NCI-H226 (cell line): ENCODE data around the gene DNAH5.
A peak's percentile ranks its signal among the peaks of the same experiment; 100 is the strongest.

Experiments used
- DNase-seq: peaks from one replicate; pipeline ENCODE4 v3.0.0-alpha.2; 2015

The DNAH5 gene

DNA sequence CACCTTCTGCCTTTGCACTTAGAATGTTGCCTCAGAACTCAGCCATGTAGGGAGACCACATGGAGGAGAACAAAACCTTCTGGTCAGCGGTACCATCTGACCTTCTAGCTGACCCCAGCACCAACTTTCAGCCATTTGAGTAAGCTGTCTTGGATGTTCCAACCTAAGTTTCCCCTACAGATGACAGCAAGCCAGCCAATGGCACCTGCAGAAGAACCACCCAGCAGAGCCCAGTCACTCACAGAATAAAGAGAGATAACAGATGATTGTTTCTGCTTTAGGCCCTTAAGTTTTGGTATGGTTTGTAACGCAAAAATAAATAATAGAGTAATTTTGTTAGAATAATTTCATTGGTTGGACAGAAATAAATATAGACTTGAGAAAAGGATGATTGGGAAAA lies 10.4 kb downstream of the DNAH5 start:
- no peak for DNase-seq

DNA sequence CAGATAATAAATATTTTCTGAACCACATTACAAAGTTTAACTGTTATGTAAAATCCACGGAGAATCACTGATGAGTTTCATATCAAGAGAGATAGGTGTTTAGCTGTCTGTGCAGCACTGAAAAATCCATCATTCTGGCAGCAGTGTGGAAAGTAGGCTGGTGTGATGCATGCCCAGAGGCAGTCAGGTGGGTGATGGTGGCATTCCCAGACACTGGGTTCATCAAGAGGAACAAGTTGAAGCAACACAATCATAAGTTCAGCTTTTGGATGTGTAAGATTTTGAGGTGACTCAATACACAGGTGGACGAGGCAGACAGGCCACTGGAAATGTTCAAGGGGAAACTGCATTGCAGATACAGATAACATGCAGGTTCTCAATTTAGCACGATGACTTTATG lies 11.9 kb downstream of the DNAH5 start:
- no peak for DNase-seq

DNA sequence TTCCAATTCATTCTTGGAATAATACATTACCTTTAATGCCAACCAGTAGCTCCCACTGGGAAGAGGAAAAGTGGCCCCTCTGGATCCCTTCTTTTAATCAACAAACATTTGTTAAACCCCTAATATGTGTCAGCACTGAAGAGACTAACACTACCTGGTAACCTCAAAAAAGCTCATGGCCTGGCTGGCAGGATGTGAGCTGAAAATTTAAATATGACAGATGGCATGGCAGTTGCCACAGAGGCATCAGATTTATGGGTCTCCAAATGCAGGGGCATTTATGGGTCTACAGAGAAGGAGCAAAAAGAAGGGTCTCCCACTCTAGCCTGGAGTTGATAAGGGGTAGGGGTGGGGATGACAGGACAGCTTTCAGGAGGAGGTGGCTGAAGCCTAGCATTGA lies 12.5 kb downstream of the DNAH5 start:
- no peak for DNase-seq

DNA sequence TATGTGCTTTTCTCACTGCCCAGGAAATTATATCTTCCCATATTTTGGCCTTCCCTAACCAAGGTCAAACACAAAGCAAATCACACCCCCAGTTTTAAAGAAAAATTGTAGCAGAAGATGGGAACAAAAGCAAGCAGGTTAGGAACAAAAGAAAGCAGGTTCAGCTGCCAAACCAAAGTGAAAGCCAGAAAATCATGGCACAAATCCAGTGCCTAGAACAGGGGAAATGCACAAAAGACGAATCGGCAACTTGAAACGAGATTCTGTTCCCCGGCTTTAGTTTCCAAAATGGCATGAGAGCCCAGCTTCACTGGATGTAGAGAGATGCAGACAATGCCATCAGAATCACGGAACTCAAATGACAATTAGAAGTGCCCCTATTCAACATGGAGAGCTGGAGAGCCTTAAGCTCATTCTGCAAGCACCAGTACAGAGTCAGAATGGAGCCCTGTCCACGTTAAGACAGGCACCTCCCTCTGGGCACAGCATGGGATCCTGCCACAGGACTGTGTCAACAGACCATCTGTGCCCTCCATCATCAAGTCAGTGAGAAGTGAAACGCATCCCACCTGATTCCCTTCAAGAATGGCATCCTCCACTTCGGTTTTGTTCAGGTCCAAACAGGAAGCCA lies 13.8 kb downstream of the DNAH5 start:
- no peak for DNase-seq

DNA sequence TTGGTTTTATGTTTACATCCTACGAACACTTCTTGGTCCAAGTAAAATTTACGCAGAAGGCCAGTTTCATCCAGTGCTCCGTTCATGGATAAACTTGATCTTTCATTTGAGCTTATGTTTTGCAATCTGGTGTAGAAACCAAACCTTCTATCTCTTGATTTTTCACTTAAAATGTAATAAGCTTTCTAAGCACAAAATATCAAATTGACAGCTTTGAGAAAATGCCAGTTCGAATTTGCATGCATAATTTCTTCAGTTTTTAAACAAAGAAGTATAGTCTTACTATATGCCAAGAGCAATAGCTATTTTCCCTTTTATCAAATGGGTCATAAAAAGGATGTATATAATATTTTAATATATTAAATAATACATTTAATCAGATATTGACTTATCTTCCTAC lies 17.8 kb downstream of the DNAH5 start:
- no peak for DNase-seq

DNA sequence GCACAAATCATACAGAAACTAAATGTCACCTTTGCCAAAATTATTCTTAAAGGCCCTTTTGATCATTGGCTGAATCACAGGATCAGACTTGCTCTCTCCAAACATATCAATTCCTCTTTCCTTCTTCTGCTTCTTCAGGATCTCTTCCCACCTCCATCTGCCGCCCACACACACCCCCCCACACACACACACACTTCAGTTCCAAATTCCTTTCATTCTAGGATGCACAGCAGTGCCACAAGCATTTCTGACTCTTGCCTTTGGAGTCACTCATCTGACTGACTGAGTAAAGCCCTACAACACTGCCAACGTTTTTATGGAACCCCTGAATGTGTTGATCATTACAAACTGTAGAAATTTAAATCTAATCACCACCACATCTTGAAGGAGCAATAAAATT lies 22.9 kb downstream of the DNAH5 start:
- no peak for DNase-seq

DNA sequence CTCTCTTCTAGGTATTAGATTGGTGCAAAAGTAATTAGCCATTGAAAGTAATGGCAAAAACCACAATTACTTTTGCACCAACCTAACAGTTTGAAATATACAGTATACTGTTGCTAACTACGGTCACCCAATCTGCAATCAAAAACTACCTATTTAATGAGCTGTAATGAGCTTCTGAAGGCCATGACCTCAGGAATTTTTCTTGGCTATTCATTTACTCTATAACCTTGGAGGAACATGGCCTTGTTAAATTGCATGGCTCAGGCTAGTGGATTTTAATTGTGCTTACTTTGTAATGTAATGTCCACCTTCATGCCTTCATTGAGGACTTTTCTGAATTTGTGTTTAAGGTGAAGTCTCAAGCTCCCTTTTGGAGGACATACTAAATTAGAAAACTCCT lies 24.7 kb downstream of the DNAH5 start:
- no peak for DNase-seq

DNA sequence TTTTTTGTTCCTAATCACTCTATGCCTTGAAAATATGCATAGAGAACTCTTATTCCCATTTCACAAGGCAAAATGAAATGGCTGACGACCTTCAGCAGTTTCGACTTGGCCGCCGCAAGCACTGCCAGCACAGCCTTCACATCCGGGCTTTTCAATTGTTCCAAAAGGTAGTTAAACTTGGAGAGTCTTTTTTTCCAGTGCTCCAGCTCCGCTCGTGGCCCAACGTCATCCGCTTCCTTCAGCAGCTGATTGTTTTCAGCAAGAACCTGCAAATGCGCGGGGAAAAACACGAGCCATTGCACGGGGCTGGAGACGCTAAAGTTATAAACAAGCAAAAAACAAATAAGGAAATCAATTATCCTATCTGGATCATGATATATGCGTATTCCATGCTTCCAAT lies 25.4 kb downstream of the DNAH5 start:
- no peak for DNase-seq

DNA sequence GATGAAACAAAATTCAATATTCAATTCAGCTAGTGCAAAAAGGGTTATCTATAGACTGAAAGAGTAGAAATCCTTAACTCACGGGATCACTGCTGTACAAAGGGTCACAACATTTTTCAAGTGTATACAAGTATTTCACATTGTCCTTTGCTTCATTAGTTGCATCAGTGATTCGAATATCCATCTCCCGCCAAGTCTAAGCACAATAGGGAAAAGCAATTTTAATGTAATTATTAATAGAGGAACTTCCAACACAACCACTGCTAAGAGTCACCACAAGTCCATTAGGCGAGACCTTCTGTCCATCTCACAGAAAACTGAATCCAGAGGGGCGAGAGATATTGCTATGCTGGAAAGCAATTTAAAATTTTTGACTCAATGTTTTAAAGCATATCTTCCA lies 27.4 kb downstream of the DNAH5 start:
- no peak for DNase-seq

DNA sequence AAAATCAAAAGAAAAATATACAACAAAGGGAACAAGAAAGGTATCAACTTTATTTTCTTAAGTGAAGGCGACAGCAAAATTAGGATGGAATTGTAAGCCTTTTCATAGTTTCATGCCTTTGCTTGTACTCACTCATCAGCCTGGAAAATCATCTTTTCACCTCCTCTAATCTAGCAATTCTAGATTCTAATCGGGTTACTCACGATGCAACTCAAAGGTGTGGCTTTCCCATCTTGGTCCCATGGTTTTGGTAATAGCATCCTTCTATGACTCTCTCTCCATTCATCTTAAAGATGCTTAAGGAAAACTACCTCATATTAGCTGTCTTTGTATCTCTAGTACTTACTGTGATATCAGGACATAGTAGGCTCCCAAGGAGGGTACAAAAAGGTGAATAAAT lies 30.5 kb downstream of the DNAH5 start:
- no peak for DNase-seq

DNA sequence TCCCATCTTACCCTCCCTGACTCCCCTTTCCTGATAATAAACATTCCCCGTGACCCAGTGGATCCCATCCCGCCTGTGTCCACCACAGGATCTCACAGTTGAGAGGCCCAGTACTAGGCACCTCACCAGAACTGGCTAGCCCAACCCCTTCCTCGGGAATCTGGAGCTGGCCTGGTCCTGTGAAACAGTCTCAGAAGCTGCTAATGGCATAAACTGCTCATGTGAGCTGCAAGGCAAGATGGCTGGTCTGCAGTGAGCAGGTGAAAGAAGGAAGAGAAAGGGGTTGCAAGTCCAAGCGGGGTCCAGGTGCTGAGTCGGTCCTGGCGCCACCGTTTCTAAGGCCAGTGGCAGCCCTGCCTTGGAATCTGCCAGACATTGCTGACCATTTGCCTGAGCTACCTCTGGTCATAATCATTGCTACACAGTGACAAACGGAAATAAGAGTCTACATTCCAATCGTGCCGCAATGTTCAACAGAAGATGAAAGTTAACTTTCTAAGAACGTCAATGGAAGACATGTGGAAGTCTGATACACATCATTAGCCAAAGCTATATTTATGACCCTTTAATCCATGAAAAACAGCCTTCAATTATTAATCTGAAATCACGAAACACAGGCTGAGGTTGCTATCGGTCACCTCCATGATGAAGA lies 33.7 kb downstream of the DNAH5 start:
- DNase-seq, result no peak

DNA sequence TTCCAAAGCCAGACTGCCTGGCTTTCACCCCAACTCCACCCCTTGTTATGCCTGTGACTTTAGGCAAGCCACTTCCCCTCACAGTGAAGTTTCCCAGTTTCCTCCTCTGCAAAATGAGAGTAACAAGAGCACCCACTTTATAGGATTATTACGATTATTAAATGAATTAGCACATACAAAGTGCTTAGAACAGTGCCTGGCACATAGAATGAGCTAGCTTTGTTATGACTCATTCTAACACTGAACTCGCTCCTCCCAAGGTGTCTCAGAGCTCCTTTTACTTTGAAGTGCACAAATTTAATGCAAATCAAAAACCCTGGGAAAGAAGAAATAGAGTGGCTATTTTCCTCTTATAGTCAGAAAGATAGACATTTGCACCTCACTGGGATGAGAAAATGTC lies 34.3 kb downstream of the DNAH5 start:
- no peak for DNase-seq

DNA sequence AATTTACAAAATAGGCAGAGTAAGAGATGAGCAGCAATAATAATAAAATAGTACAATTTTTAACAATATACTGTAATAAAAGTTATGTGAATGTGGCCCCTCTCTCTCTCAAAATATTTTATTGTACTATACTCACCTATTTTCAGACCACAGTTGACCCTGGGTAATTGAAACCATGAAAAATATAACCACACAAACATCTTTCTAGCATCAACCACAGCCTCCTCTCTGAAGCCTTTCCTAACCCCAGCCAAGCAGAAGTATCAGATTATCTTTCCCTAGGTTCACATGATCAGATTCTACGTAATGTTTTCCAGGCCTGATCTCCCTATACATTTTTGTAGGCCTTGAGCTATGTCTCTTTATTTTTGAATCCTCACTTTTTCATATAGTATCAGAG lies 35.2 kb downstream of the DNAH5 start:
- no peak for DNase-seq

DNA sequence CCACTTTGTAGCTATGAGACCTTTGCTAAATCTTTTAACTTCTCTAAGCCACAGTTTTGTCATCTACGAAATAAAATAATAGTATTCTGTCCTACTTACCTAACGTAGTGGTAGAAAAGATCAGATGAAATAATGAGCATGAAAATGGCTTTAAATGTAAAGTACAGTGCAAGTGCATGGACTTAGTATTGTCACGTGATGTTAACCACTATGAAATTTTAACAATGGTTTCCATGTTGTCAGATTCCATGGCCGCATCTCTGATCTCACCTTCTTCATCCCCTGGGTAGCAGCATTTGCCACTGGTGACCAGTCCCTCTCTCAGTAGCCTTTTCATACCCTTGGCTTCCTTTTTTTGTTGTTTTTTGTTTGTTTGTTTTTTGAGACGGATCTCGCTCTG lies 45.9 kb downstream of the DNAH5 start:
- DNase-seq, result no peak

DNA sequence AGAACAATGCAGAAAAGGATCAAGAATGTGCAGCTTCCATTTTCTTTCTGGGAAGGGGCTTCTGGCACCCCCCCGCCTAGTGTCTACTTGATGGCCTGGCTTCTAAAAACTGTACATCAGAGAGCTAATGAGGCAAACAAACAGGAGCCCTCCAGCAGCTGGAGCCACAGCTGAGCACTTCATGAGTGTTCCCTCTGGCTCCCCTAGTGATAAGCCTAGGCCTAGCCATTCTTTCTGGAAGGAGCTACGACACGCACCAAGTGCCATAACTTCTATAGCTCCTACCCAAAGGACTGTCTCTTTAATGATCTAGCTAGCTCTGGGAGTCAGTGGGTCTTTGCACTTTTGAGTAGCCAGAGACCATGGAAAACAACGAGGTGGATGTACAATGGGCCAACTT lies 66.1 kb downstream of the DNAH5 start:
- no peak for DNase-seq

DNA sequence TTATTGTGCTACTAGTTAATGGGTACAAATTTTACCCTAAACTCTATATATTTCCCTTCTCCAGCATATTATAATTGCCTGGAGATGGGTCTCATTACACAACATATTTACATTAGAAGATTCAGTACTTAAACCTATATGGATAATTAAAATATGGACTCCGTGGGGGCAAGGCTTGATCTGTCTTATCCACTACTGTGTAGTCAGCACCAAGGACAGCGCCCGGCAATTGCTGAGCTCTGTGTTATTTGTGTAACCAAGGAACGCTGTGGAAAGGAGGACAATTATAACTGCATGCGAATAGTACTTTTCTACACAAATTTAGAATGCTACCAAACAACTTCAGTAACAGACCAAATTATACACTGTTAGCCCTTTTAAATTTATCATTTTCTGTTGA lies 77.7 kb downstream of the DNAH5 start:
- peak; percentile 19 for DNase-seq

DNA sequence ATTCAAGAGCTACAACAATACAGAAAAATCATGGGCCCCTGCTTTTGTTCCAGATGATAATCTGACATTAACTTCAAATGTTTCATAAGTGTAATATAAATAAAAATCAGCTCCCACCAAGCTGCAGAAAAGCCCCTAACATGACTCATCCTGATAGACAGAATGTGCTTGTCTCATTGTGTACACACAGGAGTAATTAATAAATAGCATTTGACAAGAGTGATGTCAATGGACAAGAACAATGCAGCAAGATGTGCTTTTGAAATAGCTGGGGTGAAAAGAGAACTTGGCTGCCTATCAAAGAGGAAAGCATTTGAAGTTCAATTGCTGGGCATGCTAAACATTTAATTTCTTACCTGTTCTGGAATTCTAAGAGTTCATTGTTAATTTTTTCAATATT lies 79.2 kb downstream of the DNAH5 start:
- DNase-seq, result no peak

DNA sequence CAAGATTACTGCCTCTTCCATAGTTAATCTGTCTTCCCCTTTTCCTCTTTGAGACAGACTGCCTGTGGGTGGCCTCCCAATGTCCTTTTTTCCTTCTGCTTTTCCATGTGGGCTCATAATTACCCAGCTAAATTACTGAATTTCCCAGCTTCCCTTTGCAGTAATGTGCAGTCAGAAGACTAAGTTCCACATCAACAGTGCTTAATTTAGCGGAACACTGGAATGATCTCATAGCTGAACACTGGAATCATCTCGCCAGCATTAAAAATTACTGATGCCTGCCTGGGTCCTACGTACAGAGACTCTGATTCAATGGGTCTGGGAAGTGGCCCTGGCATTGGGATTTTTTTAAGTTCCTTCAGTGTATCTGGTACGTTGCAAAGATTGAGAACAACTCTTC lies 84.3 kb downstream of the DNAH5 start:
- DNase-seq, result no peak

DNA sequence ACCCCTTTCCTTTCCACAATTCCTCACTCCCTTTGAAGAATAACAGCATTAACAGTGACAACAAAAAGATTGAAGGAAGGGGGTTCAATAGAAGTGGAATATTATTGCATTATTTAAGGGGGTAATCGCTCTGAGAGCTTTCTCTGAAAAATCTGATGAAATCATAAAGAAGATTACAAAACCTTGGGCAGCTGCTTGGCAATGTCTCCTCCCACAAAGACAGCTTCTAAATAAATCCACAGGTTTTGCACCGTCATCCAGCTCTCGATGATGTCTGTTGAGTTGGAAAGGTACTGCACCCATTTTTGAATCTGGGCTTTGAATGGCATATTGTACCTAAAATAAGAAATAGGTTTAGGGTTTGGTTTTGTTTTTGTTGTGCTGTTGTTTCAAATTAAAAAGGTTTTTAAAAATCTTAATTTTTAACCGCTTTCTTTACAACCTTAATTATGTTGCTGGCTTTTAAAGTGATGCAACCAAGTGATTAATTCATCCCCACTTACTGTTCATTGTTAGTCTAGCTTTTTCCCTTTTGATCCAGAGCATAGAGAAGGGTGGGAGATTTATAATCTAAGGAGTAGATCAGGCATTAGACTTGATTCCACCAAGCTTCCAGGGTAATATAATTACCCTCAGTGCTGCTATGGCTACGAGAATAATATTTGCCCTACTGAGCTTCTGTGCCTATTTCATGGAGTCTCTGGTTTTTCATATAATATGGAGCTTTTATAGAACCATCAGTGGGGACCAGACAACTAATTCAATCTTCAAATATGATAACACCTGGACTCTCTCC lies 85.0 kb downstream of the DNAH5 start:
- DNase-seq, result peak; percentile 9

DNA sequence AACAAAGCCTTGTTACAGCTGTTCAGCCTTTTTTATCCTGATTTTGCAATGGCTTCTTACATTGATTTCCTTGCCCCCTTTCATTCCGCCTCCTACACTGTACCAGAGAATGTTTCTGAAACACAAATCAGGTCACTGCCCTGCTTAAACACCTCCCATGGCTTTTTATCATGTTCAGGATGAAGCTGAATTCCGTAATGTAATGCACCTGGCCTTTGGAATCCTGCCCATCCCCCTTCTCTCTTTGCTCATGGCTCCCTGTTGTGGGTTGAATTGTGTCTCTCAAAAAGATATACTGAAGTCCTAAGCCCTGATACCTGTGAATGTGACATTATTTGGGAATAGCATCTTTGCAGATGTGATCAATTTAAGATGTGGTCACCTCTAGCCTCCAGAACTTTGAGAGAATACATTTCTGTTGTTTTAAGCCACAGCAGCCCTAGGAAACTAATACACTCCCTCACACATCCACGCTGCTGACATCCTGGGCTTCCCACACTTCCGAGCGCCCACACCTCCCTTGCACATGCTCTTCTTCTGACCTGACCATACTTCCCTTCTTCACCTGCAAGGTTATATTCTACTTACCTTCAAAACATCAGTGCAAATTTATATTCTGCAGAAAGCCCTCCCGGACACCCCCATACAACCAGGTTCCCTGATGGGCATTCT lies 101.2 kb downstream of the DNAH5 start:
- no peak for DNase-seq

DNA sequence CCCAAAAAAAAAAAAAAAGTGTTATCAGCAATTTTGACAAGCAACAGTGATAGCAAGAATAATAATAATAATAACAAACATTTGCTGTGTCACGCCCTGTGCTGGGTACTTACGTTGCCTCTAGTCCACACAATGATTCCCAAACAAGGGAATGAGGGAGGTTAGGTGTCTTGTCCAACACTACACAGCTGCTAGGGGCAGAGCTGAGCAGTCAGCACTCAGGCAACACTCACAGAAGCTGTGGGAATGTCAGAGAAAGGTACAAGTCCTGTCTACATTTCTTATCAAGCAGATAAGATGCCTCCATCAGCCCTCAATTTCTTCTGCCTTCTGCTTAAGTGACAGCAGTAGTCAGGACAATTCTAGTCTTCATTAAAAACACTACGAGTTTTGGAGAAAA lies 111.0 kb downstream of the DNAH5 start:
- no peak for DNase-seq

DNA sequence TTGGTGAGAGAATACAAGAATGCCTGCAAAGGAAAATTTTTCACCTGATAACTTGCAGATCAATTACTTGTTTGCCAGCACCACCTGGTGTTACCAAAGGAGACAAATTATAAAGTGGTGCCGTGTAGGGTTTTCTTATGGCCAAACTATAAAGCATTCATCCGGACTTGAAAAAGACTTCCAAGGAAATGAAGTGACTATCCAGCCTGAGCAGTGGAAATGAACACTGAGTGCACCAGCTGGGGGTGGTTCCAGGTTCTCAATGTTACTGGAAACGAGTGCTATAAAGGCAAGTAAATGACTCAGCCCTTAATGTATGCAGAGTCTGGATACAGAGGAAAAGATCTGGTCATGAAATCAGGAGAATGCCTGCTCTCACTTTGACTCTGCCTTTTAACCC lies 113.1 kb downstream of the DNAH5 start:
- DNase-seq, result peak; percentile 9

DNA sequence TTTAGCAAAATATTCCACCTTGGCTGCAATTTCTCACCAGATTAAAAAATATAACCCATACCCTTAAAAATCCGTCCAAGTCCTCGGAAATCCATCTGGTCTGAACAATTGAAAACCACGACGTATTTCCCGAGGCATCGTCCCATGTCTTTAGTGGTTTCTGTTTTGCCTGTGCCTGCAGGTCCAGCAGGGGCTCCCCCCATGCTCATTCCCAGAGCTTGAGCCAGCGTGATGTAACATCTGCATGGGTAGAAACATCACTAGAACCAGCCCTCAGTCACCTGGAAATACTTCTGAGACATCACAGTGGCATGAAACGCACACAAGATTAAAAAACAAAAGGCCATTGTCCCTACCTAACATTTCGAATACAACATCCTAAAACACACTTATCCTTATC lies 114.0 kb downstream of the DNAH5 start:
- DNase-seq, result no peak

DNA sequence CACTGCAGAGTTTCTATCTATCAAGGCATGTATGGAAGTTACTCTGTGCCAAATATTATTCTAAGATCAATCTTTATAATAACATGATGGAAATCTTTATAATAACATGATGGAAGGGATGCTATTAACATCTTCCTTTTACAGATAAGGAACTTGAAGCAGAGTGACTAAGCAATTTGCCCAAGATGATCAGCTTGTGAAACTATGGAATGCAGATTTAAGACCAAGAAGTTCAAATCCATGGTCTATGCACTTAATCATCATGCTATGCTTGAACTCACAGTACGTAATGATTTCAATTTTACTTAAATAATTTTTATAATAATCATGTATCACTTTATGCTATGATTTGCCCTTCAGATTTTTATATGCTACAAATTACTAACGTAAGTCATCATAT lies 123.1 kb downstream of the DNAH5 start:
- no peak for DNase-seq
